Transverse colon (tissue), 4 donors: Measurements from ENCODE around the gene RPS6KA2. TPM values are rescaled to one million over a fixed set of nuclear protein-coding genes. Genes with fewer than 3 reads are reported as not detected.

ENCODE experiments used
- DNase-seq: peaks from one replicate; pipeline ENCODE4 v3.0.0-alpha.2; 2019
- H3K27ac ChIP-seq, 4 donors: fragments of 200-600 bp; sonication (generic); 2 replicates each; pipeline ENCODE4 v1.5.1; 2016 to 2018; ENCODE audit warnings: inconsistent platforms in 4 of 4
- H3K27me3 ChIP-seq: fragments of 200-600 bp; sonication (generic); 2 replicates; pipeline ENCODE4 v1.5.1; 2017; ENCODE audit warnings: inconsistent platforms
- H3K36me3 ChIP-seq, 4 donors: fragments of 200-600 bp; sonication (generic); 2 replicates each; pipeline ENCODE4 v1.5.1; 2017 to 2019; ENCODE audit warnings: inconsistent platforms in 4 of 4
- H3K4me1 ChIP-seq, 4 donors: fragments of 200-600 bp; sonication (generic); 2 replicates each; pipeline ENCODE4 v1.5.1; 2017 to 2020; ENCODE audit warnings: inconsistent platforms in 4 of 4
- H3K4me3 ChIP-seq, 4 donors: fragments of 200-600 bp; sonication (generic); 1 replicate in 1 of 4; 2 replicates in 3 of 4; pipeline versions ENCODE4 v1.5.1 to v1.6.1; 2017 to 2019; ENCODE audit warnings: inconsistent platforms in 4 of 4
- H3K9me3 ChIP-seq, 2 donors: fragments of 200-600 bp; sonication (generic); 2 replicates each; pipeline ENCODE4 v1.5.1; 2017 to 2019; ENCODE audit warnings: inconsistent platforms in 2 of 2
- CTCF ChIP-seq, 5 experiments: fragments of 200-600 bp in 3 of 5; fragments of 450-650 bp in 2 of 5; sonication (generic) in 3 of 5; IDR thresholded peaks; 1 replicate in 2 of 5; 2 replicates in 3 of 5; pipeline ENCODE4 v1.5.1; 2016 to 2017; ENCODE audit warnings: antibody characterized with exemption in 5 of 5, inconsistent platforms in 3 of 5, mild to moderate bottlenecking in 2 of 5, moderate library complexity in 1 of 5
- EP300 ChIP-seq: sonication (generic); formaldehyde crosslinking; IDR thresholded peaks from one replicate; pipeline ENCODE4 v1.6.1; 2017; ENCODE audit warnings: antibody characterized with exemption, low read depth
- POLR2A ChIP-seq: fragments of 450-650 bp; IDR thresholded peaks from one replicate; pipeline ENCODE4 v1.6.1; 2016; ENCODE audit warnings: antibody characterized with exemption, mild to moderate bottlenecking, moderate library complexity
- POLR2AphosphoS5 ChIP-seq, 3 donors: sonication (generic); formaldehyde crosslinking; IDR thresholded peaks; one replicate each; pipeline ENCODE4 v1.6.1; 2016; ENCODE audit warnings: antibody characterized with exemption in 3 of 3
- WGBS, 2 donors: methylation state at CpG; one replicate each; pipeline ENCODE4 v1.1.5; 2018; ENCODE audit warnings: low coverage in 1 of 2; 5-methylcytosine and 5-hydroxymethylcytosine counted together
- in situ Hi-C, 4 donors: fragments of 200-750 bp; cut with MboI; loops; one replicate each; pipeline versions ENCODE4 v1.15.0 to v1.15.1; 2017; ENCODE audit warnings: low sequenced_read_pairs in 3 of 4, low pct_ligation_motif_present in 1 of 4, low pct_unique_long_range_greater_than_20kb in 1 of 4
- intact Hi-C: fragments of 100-400 bp; cut with DNase I; formaldehyde crosslinking; loops from one replicate; pipeline ENCODE4 v1.15.1; 2023; ENCODE audit warnings: low total_unique reads
- total RNA-seq, 4 donors: library from RNA; depleted of rRNA; stranded (reverse); fragments of >200 nt; gene quantifications; one replicate each; pipeline ENCODE4 v1.1.0, GENCODE V29; 2016

RPS6KA2 gene
- total RNA-seq, 4 donors from 2014 or later, result 9.6 to 41.1 (median 15.4) TPM

- peak overlapping the region; percentile 77 to 83 (median 80) for H3K27ac ChIP-seq
- 2 to 5% methylated on average over 7 to 60 of the region's 66 CpGs for WGBS, 2 donors
- H3K27me3 ChIP-seq, result peaks cover 9% of the 10 kb centered on the region
- intact Hi-C loops, result loop anchor here (5.0 kb wide), 1 partner anchor 69 kb away; no protein-coding TSS in a partner anchor
- TF ChIP-seq EP300 (no peak), POLR2A (no peak), POLR2AphosphoS5 (IDR thresholded peaks at IDR 0.05) (no peak), CTCF (IDR thresholded peaks at IDR 0.05) (no peak)
- in situ Hi-C loops, result loop anchor here in 1 of 4 donors (25.0 kb wide), 1 partner anchor 361 kb away; the partner anchor contains the start of gene CEP43
- peak; percentile 22 for DNase-seq
- peak overlapping the region; percentile 41 to 70 (median 65) for H3K4me3 ChIP-seq
- no peaks in the 10 kb centered on the region for H3K9me3 ChIP-seq
- no peaks in the 10 kb centered on the region for H3K36me3 ChIP-seq
- H3K4me1 ChIP-seq, result peaks cover 6 to 23% (median 13%) of the 10 kb centered on the region in 4 donors
These were observed 646 bp downstream of the RPS6KA2 start for GRCh38 chr6:166626177-166627032.

GRCh38 chr6:166625356-166625755 is 1.7 kb downstream of the RPS6KA2 start:
- Histone ChIP-seq H3K36me3 (no peaks in the 10 kb centered on the region), H3K4me1 (peaks cover 12 to 30% (median 20%) of the 10 kb centered on the region in 4 donors), H3K27me3 (peaks cover 9% of the 10 kb centered on the region), H3K9me3 (no peaks in the 10 kb centered on the region), H3K4me3 (peak overlapping the region in 2 of 4 donors; percentile 66 to 70), H3K27ac (peak overlapping the region; percentile 77 to 83 (median 80))
- TF ChIP-seq POLR2AphosphoS5 (IDR thresholded peaks at IDR 0.05) (peak in 1 of 3 donors; percentile 38), POLR2A (no peak)
- intact Hi-C loops (loop anchor here (5.0 kb wide), 1 partner anchor 68 kb away; no protein-coding TSS in a partner anchor), in situ Hi-C loops (loop anchor here in 1 of 4 donors (25.0 kb wide), 1 partner anchor 362 kb away; the partner anchor contains the start of gene CEP43)
- no peak for DNase-seq
- 45 to 60% methylated on average over 1 to 5 of the region's 5 CpGs for WGBS, 2 donors

GRCh38 chr6:166624275-166624674 is 2.8 kb downstream of the RPS6KA2 start:
- Histone ChIP-seq H3K27ac (peak overlapping the region; percentile 37 to 81 (median 44)), H3K27me3 (peaks cover 9% of the 10 kb centered on the region), H3K4me3 (no peak overlapping the region), H3K36me3 (no peaks in the 10 kb centered on the region), H3K9me3 (no peaks in the 10 kb centered on the region), H3K4me1 (peaks cover 12 to 38% (median 23%) of the 10 kb centered on the region in 4 donors)
- no peak for DNase-seq
- peak; percentile 36 to 73 (median 51) for TF ChIP-seq POLR2AphosphoS5 (IDR thresholded peaks at IDR 0.05)
- TF ChIP-seq CTCF (IDR thresholded peaks at IDR 0.05), result no peak
- 54 to 69% methylated on average over 4 of the region's 4 CpGs for WGBS, 2 donors
- intact Hi-C loops (no loop called here), in situ Hi-C loops (no loop called here)

GRCh38 chr6:166623318-166623717 is 3.7 kb downstream of the RPS6KA2 start:
- Histone ChIP-seq H3K4me1 (peaks cover 9 to 31% (median 17%) of the 10 kb centered on the region in 4 donors), H3K27me3 (peaks cover 9% of the 10 kb centered on the region), H3K9me3 (no peaks in the 10 kb centered on the region), H3K27ac (peak overlapping the region in 3 of 4 donors; percentile 6 to 24 (median 11)), H3K36me3 (no peaks in the 10 kb centered on the region), H3K4me3 (no peak overlapping the region)
- in situ Hi-C loops, result no loop called here
- no peak for DNase-seq
- no peak for TF ChIP-seq POLR2AphosphoS5 (IDR thresholded peaks at IDR 0.05)
- no peak for TF ChIP-seq CTCF (IDR thresholded peaks at IDR 0.05)
- TF ChIP-seq EP300, result no peak
- no peak for TF ChIP-seq POLR2A
- WGBS, 2 donors, result 77% methylated on average over 5 of the region's 5 CpGs; no CpG with 5 or more reads in 1 of the 2 donors
- intact Hi-C loops, result no loop called here
